A673 (cell line): ENCODE results near the gene DKK3.

Source experiments
- EZH2 ChIP-seq: fragments of 200-600 bp; sonication (generic); IDR thresholded peaks from 2 replicates; pipeline ENCODE4 v1.6.1; 2017; ENCODE audit warnings: borderline replicate concordance, low read depth, mild to moderate bottlenecking, mixed read lengths, antibody characterized with exemption, low read length; ENCODE audit not compliant: poor library complexity, severe bottlenecking
- TF ChIP-seq, protein P1 (sequence below): fragments of 300-800, 200-600 bp; sonication (generic); conservative IDR thresholded peaks from 2 replicates; pipeline ENCODE4 v1.5.1; 2017; ENCODE audit warnings: low read depth, mild to moderate bottlenecking, antibody characterized with exemption, low read length, moderate library complexity, mixed read lengths

DNA sequence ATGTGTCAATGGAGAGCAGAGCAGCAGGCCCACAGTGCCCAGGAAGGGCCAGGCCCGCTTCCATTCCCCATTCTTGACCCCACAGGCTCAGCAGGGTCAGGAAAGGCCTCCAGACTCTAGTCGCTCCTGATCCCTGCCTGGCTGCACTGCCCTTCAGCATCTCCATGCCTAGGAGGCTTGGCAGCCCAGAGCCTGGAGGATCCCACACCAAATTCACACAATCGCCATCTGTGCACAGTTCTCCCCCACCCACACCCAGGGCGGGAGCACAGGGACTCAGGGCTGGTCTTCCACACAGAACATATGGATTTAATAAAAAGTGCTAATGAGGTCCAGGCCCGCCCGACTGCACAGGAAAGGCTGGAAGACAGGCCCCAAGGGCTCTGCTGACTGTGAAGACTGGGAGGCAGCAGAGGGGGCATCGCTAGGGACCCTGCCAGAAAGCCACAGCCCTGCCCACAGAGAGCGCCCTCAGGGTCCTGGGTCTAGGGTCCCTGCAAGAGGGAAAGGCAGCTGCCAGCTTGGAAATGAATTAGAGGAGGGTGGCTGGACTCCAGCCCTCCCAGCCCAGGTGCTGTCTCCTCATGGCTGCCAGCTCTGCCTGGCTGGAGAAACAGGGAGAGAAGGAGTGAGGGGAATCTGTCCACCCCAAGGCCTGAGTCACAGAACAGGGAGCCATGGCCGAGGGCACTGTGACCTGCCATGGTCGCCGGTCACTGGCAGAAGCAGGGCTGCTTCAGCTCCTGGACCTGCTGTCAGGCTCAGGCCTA lies 39.7 kb downstream of the DKK3 start:
- TF ChIP-seq, protein P1, sequence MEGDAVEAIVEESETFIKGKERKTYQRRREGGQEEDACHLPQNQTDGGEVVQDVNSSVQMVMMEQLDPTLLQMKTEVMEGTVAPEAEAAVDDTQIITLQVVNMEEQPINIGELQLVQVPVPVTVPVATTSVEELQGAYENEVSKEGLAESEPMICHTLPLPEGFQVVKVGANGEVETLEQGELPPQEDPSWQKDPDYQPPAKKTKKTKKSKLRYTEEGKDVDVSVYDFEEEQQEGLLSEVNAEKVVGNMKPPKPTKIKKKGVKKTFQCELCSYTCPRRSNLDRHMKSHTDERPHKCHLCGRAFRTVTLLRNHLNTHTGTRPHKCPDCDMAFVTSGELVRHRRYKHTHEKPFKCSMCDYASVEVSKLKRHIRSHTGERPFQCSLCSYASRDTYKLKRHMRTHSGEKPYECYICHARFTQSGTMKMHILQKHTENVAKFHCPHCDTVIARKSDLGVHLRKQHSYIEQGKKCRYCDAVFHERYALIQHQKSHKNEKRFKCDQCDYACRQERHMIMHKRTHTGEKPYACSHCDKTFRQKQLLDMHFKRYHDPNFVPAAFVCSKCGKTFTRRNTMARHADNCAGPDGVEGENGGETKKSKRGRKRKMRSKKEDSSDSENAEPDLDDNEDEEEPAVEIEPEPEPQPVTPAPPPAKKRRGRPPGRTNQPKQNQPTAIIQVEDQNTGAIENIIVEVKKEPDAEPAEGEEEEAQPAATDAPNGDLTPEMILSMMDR, result no peak
- no peak for TF ChIP-seq EZH2
